GM12878 (cell line): ENCODE measurements around the gene TSHR.

Experiments used
- BHLHE40 ChIP-seq, 2 experiments: fragments of 450-650 bp in 1 of 2; IDR thresholded peaks; 2 replicates each; pipeline ENCODE4 v1.6.1; 2011 to 2017; ENCODE audit warnings: low read depth in 2 of 2, borderline replicate concordance in 1 of 2, improper control_type of control experiment in 1 of 2, low read length in 1 of 2, mild to moderate bottlenecking in 1 of 2
- CTCF ChIP-seq, 3 experiments: IDR thresholded peaks in 2 of 3; conservative IDR thresholded peaks in 1 of 3; 2 replicates each; pipeline ENCODE4 v1.5.1; 2011; ENCODE audit warnings: low read depth in 3 of 3, low read length in 3 of 3, mild to moderate bottlenecking in 3 of 3, control low read depth in 2 of 3, moderate library complexity in 2 of 3, inconsistent platforms in 1 of 3, mixed read lengths in 1 of 3; ENCODE audit not compliant: control insufficient read depth in 2 of 3, insufficient read depth in 1 of 3; ENCODE audit errors: extremely low read depth in 1 of 3
- ETV6 ChIP-seq, 2 experiments: fragments of 450-650 bp in 1 of 2; IDR thresholded peaks in 1 of 2; conservative IDR thresholded peaks in 1 of 2; 2 replicates each; pipeline ENCODE4 v1.6.1; 2014; ENCODE audit warnings: antibody characterized with exemption in 1 of 2, borderline replicate concordance in 1 of 2, low read depth in 1 of 2, mild to moderate bottlenecking in 1 of 2, moderate library complexity in 1 of 2
- POLR2A ChIP-seq: IDR thresholded peaks from 2 replicates; pipeline ENCODE4 v1.6.1; 2011; ENCODE audit warnings: low read depth, mild to moderate bottlenecking, low read length

GRCh38 chr14:81018684-81019083 is 63.3 kb downstream of the TSHR start:
- TF ChIP-seq ETV6 (conservative IDR thresholded peaks at IDR 0.05 in 1 of 2, IDR thresholded peaks at IDR 0.05 in 1 of 2; ENCODE audit: borderline replicate concordance in 1 of 2, low read depth in 1 of 2) (no peak), POLR2A (no peak), BHLHE40 (IDR thresholded peaks at IDR 0.05; ENCODE audit: borderline replicate concordance in 1 of 2, low read depth in 2 of 2, low read length in 1 of 2) (no peak), CTCF (IDR thresholded peaks at IDR 0.05 in 2 of 3, conservative IDR thresholded peaks at IDR 0.05 in 1 of 3; ENCODE audit: control insufficient read depth in 2 of 3, extremely low read depth in 1 of 3, insufficient read depth in 1 of 3, low read depth in 3 of 3, low read length in 3 of 3) (no peak)
